HTERT RPE-1 (cell line): Measurements from ENCODE around the gene NECTIN2.
"Not testable (repeated sequence)": the region's sequence is repeated elsewhere in the genome, so short reads cannot be mapped to it uniquely, and the experiment has no call there.

ENCODE experiments used
- in situ Hi-C: fragments of 300-500 bp; cut with MboI; formaldehyde crosslinking; loops from 4 replicates; pipeline ENCODE4 v1.14.3; 2020; ENCODE audit warnings: low sequenced_read_pairs

Gene NECTIN2

GRCh38 chr19:44848812-44849447 is 2.8 kb downstream of the NECTIN2 start:
- in situ Hi-C loops = no loop called here

GRCh38 chr19:44850641-44851109 is 4.6 kb downstream of the NECTIN2 start:
- in situ Hi-C loops = no loop called here

DNA sequence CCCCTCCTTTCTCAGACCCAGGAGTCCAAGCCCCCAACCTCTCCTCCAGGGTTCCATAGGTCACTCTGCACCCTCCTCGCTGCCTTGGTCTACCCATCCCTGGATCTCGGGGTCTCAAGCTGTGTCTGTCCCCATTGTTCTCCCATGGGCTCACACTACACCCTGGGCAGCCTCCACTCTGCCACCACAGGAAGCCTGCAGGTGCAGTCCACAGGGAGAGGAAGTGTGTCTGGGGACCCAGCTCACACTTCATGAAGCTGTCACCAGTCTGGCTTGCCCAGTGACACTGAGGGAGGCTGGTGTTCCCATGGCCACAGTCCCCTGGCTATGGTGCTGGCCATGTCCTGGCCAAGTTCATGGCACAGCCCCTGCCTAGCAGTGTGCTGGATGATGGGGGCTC is 5.3 kb downstream of the NECTIN2 start:
- in situ Hi-C loops = no loop called here

GRCh38 chr19:44855606-44856005 is 9.5 kb downstream of the NECTIN2 start:
- in situ Hi-C loops = no loop called here

- in situ Hi-C loops = no loop called here
Observed at GRCh38 chr19:44856421-44857083, 10.5 kb downstream of the NECTIN2 start.

DNA sequence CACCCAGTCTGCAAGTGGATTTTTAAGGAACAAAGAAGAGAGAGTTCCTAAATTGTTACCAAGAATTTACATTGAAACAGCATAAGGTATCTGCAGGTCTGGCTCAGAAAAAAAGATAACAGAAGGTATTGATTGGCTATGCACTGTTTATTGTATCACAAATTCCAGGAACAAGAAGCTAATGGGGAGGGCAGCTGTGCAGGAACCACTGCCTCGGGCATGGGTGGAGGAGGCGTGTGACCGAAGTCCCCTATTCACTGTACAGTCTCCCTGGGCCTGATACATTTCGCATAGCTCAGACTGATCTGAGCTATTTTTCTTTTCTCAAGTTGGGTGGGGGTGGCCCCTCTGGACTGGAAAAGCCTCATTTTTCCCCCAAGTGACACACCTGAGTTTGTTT is 11.7 kb downstream of the NECTIN2 start:
- in situ Hi-C loops = no loop called here

- in situ Hi-C loops = not testable (repeated sequence)
Observed at GRCh38 chr19:44861576-44861975, 15.5 kb downstream of the NECTIN2 start.

- in situ Hi-C loops = no loop called here
Observed at GRCh38 chr19:44863990-44864389, 17.9 kb downstream of the NECTIN2 start.

DNA sequence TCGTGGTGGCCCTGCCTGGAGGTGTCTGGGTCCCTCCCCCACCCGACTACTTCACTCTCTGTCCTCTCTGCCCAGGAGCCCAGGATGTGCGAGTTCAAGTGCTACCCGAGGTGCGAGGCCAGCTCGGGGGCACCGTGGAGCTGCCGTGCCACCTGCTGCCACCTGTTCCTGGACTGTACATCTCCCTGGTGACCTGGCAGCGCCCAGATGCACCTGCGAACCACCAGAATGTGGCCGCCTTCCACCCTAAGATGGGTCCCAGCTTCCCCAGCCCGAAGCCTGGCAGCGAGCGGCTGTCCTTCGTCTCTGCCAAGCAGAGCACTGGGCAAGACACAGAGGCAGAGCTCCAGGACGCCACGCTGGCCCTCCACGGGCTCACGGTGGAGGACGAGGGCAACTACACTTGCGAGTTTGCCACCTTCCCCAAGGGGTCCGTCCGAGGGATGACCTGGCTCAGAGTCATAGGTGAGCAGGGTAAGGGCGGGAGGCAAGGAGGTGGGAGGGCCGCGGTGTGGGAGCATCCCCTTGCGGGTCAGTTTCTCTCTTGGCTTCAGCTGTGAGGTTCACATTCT is 19.2 kb downstream of the NECTIN2 start:
- in situ Hi-C loops = no loop called here

DNA sequence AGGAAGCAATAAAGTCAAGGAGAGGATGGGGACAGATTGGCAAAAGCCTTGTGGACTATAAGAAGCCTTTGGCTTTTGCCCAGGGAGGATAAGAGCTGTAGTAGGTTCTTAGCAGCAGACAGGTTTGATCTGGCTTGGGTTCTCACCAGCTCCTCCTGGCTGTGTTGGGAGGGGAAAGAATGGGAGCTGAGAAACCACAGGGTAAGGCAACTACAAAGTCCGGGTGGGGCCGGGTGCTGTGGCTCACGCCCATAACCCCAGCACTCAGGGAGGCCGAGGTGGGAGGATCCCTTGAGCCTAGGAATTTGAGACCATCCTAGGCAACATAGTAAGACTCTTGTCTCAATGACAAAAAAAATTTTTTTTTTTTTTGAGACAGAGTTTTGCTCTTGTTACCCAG is 20.6 kb downstream of the NECTIN2 start:
- in situ Hi-C loops = no loop called here

- in situ Hi-C loops = no loop called here
Observed at GRCh38 chr19:44867578-44867977, 21.5 kb downstream of the NECTIN2 start.

- in situ Hi-C loops = no loop called here
Observed at GRCh38 chr19:44869733-44870470, 23.8 kb downstream of the NECTIN2 start.

- in situ Hi-C loops = no loop called here
Observed at GRCh38 chr19:44871809-44872208, 25.7 kb downstream of the NECTIN2 start.

GRCh38 chr19:44872661-44873060 is 26.6 kb downstream of the NECTIN2 start:
- in situ Hi-C loops = no loop called here

DNA sequence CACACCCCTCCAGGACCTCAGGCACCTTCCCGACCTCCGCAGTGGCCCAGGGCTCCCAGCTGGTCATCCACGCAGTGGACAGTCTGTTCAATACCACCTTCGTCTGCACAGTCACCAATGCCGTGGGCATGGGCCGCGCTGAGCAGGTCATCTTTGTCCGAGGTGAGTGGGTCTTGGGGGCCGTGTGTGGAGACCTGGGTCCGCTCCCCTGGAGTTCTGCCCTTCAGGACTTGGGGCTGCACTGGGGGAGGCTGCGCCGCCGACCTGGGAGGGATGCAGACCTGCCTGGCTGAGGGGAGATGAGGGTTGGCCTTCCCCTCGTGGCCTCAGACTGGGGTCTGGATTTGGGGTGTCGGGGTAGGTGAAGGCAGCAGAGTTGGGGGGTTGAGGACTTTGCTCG is 28.2 kb downstream of the NECTIN2 start:
- in situ Hi-C loops = no loop called here

- in situ Hi-C loops = no loop called here
Observed at GRCh38 chr19:44875666-44876451, 29.8 kb downstream of the NECTIN2 start.

DNA sequence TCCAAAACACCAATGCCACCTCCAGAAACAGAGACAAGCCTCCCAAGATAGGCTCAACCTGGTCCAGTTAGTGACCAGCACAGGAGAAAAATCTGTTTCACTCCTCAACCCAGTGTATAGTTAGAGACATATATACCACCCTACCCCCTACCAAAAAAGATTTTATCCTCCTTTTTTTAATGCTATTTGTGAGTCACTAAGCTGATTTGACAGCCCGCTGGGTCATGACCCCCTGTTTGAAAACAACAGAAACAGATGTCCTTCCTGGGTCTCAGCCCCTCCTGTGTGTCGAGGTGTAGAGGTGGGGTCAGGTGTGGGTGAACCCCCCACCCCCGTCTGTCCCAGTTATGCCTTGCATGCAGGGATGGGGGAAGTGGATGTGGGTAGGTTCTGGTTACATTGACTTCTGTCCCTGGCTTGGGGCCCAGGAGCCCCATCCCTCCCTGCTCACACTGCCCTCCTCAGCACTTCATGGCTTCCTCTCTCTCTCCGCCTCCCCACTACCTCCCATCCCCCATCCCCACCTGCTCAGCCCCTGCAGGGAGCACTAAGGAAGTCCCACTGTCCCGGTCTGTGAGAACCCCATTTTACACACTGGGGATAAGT is 30.9 kb downstream of the NECTIN2 start:
- in situ Hi-C loops = no loop called here

- in situ Hi-C loops = no loop called here
Observed at GRCh38 chr19:44878120-44878865, 32.2 kb downstream of the NECTIN2 start.

GRCh38 chr19:44879309-44880065 is 33.4 kb downstream of the NECTIN2 start:
- in situ Hi-C loops = no loop called here
